Measurements from ENCODE around the gene RHEB.
"Not testable (repeated sequence)": the region's sequence is repeated elsewhere in the genome, so short reads cannot be mapped to it uniquely, and the experiment has no call there.

The RHEB gene, protein sequence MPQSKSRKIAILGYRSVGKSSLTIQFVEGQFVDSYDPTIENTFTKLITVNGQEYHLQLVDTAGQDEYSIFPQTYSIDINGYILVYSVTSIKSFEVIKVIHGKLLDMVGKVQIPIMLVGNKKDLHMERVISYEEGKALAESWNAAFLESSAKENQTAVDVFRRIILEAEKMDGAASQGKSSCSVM

GRCh38 chr7:151519765-151520418 is at the start of gene RHEB:
Gene RHEB (minus strand): TSS chr7:151519895. CDS start chr7:151519511, 384 bp downstream.
- DNase-seq (ENCODE audit: low spot score) = peak; percentile 99

DNA sequence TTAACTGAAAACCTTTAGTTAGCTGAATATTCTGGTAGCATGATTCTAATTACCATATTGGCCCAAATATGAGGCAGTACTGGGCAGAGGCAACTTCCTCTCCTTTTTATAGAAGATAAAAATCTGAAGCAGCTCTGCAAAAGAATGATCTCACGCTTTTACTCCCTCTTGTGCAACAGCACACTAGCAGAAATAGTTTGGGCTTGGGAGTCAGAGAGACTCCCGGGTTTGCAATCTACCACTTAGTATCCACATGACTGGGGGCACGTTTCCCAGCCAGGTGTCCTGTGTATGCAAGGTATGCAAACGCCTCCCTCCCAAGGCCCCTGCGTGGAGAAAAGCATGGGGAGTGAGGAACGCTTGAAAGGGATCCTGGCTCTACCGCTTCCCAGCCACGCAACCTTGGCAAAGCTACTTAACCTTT is 47.2 kb upstream of the RHEB start:
- no peak for DNase-seq (ENCODE audit: low spot score)

DNA sequence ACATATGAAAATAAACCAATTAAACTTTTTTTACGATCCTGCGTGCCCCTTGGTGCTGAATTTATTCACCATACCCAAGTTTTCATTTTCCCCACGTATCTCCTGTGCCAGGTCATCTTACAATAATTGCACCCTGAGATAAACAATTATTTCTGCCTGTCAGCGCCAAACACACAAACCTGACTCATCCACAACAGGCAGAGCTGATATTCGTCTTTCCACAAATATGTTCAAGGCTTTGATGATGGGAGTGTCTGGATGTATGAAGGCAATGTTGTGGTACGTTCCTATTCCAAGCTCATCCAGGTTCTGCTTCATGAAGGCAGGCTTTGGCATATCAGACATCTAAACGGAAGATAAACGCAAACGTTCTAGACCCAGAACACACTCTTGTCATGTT is 45.8 kb upstream of the RHEB start:
- no peak for DNase-seq (ENCODE audit: low spot score)

GRCh38 chr7:151560243-151560642 is 40.5 kb upstream of the RHEB start:
- no peak for DNase-seq (ENCODE audit: low spot score)

GRCh38 chr7:151559557-151560183 is 40.0 kb upstream of the RHEB start:
- DNase-seq (ENCODE audit: low spot score) = no peak

GRCh38 chr7:151558575-151558974 is 38.9 kb upstream of the RHEB start:
- DNase-seq (ENCODE audit: low spot score) = no peak

DNA sequence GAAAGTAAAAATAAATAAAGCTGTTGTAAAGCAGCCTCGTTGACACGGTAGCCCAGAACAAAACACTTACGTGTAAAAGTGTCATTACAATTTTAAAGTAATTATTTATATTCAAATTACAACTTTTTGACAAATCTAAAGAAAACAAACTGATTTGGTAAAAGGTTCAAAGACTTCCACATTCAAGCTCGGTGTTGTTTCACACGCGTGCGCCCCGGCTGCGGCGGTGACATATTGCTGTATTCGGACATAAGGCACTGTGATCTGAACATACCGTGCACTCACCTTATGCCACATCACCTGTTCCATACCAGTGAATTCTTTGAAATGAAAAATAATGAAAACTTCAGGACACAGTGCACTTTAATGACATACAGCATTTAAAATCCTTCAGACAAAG is 36.9 kb upstream of the RHEB start:
- no peak for DNase-seq (ENCODE audit: low spot score)

DNA sequence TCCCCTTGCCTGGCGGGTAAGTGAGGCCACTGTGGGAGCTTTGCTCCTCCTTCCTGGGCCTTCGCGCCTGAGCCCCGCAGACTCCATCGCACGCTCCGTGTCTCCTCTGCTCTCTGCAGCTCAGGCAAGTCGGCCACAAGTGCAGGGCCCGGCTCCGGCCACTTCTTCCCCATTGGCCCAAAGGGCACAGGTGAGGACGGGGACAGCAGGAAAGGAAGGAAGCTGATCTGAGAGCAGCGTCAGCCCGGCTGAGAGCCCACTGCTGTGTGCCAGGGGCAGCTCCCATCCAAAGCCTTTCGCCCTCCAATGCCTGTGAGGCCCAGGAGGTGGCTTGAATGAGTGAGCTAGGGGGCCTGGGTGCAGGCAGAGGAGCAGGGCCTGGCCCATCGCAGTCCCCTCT is 33.7 kb upstream of the RHEB start:
- DNase-seq (ENCODE audit: low spot score) = no peak

GRCh38 chr7:151552352-151553028 is 32.8 kb upstream of the RHEB start:
- no peak for DNase-seq (ENCODE audit: low spot score)

GRCh38 chr7:151551820-151552219 is 32.1 kb upstream of the RHEB start:
- no peak for DNase-seq (ENCODE audit: low spot score)

DNA sequence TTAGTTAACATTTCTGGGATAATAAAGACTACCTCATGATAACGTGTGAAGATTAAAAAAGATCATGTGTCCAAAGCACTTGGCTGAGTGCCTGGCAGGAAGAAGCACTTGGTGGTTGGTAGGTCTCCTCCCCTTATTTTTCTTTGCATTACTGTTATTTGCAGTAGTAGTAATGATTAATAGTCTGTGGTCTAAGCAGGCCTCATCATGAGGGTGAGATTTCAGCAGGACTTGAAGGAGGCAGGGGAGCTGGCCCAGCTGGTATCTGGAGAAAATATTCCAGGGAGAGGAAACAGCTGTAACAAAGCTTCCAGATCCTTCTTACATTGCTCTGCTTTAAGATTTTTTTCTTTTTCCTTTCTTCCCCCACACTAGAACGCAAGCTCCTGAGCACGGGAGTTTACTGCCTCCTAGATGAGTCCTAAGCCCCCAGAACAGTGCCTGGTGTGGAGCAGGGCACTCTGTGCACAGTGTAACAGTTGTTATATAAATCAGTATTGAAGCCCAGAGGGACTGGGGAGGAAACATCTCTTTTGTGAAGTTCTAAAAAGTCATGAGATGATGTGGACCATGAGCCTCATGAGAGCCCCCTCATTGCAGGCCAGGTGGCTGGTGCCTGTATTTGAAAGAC is 31.1 kb upstream of the RHEB start:
- no peak for DNase-seq (ENCODE audit: low spot score)

GRCh38 chr7:151549644-151550043 is 29.9 kb upstream of the RHEB start:
- no peak for DNase-seq (ENCODE audit: low spot score)

DNA sequence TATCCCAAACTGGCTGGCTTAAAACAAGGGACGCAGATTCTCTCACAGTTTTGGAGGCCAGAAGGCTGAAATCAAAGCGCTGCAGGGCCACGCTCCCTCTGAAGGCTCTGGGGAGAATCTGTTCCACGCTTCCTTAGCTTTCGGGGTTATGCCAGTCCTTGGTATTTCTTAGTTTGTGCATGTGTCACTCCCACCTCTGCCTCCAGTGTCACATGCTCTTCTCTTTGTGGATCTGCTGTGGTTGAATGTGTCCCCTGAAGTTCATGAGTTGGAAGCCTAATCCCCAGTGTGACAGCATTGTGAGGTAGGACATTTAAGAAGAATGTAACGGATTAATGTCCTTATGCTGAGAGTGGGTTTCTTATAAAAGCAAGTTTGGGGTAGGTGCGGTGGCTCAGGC is 29.4 kb upstream of the RHEB start:
- DNase-seq (ENCODE audit: low spot score) = no peak

- no peak for DNase-seq (ENCODE audit: low spot score)
Measured at GRCh38 chr7:151544183-151544582, 24.5 kb upstream of the RHEB start.

GRCh38 chr7:151542606-151543130 is 23.0 kb upstream of the RHEB start:
- DNase-seq (ENCODE audit: low spot score) = no peak

DNA sequence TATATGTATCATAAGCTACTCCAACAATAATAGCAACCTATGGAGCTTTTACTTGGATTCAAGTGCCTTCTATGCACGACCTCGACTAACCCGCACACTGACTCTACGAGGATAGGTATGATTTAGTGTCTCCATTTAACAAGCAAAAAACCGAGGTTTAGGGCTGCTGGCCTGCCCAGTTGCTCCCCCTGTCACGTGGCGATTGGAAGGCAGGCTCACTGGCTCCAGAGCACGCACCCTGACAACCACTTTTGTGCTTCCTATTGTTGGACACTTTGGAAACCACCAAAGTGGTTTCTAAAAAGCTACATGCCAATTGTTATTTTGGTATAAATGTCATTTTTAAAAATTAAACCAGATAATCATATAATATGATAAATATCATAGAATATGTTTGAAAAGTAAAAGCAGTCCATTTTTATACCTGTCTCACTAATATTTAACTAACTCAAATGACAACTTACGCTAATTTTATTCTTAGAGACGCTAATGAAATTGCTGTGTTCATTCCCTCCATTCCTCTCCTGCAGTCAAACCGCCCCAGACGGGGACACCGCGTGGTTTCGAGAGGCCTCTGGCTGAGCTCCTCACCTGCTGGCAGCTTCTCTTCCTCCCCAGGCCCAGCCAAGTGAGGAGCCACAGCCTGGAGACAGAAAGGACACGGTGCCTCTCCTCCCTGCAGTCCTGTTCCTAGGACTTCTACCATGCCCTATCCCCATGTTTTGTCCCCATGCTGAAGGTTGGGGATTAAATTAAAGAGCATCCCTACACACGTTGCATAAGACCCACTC is 22.2 kb upstream of the RHEB start:
- no peak for DNase-seq (ENCODE audit: low spot score)

DNA sequence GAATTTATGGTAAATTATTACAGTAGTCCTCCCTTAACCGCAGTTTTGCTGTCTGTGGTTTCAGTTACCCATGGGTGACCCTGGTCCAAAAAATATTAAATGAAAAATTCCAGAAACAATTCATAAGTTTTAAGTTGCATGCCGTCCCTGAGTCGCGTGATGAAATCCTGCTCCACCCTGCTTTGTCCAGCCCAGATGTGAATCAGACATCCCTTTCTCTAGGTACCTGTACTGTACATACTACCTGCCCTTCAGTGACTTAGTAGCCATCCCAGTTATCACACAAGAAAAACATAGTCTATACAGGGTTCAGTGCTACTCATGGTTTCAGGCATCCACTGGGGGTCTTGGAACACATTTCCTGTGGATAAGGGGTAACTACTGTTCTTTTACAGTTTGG is 20.5 kb upstream of the RHEB start:
- DNase-seq (ENCODE audit: low spot score) = no peak

GRCh38 chr7:151539088-151539671 is 19.5 kb upstream of the RHEB start:
- no peak for DNase-seq (ENCODE audit: low spot score)

DNA sequence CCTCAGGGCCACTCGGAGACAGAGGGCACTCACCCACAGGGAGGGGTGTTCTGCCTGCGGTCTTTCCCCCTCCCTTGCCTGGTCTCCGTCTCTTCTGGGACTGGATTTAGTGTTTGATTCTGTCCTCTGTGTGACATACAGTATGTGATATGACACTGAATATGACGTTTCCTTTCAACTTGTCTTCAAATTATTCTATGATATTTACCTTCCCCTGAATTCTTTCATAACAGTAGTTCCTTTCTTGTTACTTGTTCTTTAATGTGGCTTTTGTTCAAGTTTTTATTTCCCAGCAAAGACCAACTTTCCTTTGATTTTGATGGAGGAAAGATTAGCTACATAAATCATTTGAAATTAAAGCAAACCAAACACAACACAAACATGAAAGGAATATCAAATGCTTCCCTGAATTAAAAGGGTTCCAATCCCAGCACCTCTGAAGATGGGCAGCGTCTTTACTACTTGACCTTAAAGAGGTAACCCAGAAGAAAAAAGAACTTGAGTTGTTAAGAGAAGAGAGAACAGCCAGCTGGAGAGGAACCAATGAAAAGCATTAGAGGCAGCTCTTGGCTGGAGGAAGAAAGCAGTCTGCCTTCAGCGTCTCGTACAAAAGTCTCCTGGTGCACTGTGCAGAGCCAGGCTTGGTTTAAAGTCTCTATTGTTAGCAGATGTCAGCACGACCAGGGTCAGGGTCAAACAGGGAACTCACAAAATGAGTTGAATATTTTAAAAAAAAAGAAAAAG is 18.3 kb upstream of the RHEB start:
- no peak for DNase-seq (ENCODE audit: low spot score)

- not testable (repeated sequence) for DNase-seq (ENCODE audit: low spot score)
Measured at GRCh38 chr7:151536178-151536577, 16.5 kb upstream of the RHEB start.
